ENCODE measurements around the gene TGFBR1.

- TF ChIP-seq, protein P1, sequence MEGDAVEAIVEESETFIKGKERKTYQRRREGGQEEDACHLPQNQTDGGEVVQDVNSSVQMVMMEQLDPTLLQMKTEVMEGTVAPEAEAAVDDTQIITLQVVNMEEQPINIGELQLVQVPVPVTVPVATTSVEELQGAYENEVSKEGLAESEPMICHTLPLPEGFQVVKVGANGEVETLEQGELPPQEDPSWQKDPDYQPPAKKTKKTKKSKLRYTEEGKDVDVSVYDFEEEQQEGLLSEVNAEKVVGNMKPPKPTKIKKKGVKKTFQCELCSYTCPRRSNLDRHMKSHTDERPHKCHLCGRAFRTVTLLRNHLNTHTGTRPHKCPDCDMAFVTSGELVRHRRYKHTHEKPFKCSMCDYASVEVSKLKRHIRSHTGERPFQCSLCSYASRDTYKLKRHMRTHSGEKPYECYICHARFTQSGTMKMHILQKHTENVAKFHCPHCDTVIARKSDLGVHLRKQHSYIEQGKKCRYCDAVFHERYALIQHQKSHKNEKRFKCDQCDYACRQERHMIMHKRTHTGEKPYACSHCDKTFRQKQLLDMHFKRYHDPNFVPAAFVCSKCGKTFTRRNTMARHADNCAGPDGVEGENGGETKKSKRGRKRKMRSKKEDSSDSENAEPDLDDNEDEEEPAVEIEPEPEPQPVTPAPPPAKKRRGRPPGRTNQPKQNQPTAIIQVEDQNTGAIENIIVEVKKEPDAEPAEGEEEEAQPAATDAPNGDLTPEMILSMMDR (IDR thresholded peaks at IDR 0.05): no peak
- TF ChIP-seq EP300 (IDR thresholded peaks at IDR 0.05): no peak
- TF ChIP-seq POLR2A (IDR thresholded peaks at IDR 0.05): no peak
Measured at GRCh38 chr9:99134893-99135341, 30.0 kb downstream of the TGFBR1 start.
